ENCODE results near the gene LCP1. TPM values are rescaled to one million over a fixed set of nuclear protein-coding genes. Genes with fewer than 3 reads are reported as not detected.

Gene LCP1
- total RNA-seq, 2 experiments from 2014 or later = 1,012 to 1,022 TPM

Other genes with a start within 250 kb of the LCP1 start
- gene ZC3H13, start 129.4 kb downstream of the LCP1 start, total RNA-seq = 10 to 100 TPM; 37.0 to 47.3 TPM
- not detected for gene CPB2, start 77.1 kb downstream of the LCP1 start, total RNA-seq
- gene LRRC63, start 29.8 kb upstream of the LCP1 start, total RNA-seq = under 1 TPM; 0.45 to 0.63 TPM
- gene RUBCNL, start 205.1 kb upstream of the LCP1 start, total RNA-seq = under 1 TPM; 0.73 to 0.74 TPM